LNCaP clone FGC (cell line): ENCODE data around the gene SLC9A3.

ENCODE experiments used
- DNase-seq: peaks from one replicate; pipeline ENCODE4 v3.0.0-alpha.2; 2011; ENCODE audit warnings: low read depth
- H3K4me3 ChIP-seq: 2 replicates; pipeline ENCODE4 v1.5.1; 2011; ENCODE audit warnings: mild to moderate bottlenecking, low read depth, low read length, control low read depth
- TF ChIP-seq, protein P1 (sequence below): IDR thresholded peaks from 2 replicates; pipeline ENCODE4 v1.5.1; 2012; ENCODE audit warnings: mild to moderate bottlenecking; ENCODE audit not compliant: control insufficient read depth, insufficient read depth; ENCODE audit errors: extremely low read depth

Gene SLC9A3

DNA sequence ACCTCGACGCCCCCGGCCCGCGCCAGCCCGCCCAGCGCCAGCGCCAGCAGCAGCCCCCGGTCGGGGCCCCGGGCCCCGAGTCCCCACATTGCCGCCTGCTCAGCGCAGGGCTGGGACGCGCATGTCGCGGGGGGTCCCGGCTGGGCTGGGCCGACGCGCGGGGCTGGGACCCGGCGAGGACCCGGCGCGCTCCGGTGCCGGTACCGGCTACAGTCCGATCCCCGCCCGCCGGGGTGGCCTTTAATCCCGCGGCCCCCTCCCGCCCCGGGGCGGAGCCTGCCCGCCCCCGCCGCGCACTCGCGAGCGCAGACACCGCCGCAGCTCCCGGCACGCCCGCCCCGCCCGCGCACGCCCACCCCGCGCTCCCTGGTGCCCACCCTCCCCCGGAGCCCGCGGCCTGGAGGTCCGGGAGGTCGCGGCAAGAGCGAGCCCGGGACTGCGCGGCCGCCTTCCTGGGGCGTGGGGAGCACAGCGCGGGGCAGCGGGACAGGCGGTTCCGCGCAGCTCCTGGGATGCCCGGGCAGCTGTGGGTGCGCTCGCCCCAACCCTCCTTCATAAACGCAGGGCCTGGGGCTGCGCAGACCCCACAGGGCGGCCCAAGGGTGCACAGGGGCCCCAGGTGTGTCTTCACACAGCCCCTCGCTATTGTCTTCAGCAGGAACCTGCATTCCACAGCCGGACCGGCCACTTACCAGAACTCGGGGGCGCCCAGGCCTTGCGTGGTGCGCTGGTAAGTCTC lies at the start of gene SLC9A3:
Gene SLC9A3 (minus strand): TSS at position 216 of the 739 bp plus-strand sequence.
- no peak for DNase-seq
- H3K4me3 ChIP-seq: no peak within 1 kb of the TSS
- TF ChIP-seq, protein P1, sequence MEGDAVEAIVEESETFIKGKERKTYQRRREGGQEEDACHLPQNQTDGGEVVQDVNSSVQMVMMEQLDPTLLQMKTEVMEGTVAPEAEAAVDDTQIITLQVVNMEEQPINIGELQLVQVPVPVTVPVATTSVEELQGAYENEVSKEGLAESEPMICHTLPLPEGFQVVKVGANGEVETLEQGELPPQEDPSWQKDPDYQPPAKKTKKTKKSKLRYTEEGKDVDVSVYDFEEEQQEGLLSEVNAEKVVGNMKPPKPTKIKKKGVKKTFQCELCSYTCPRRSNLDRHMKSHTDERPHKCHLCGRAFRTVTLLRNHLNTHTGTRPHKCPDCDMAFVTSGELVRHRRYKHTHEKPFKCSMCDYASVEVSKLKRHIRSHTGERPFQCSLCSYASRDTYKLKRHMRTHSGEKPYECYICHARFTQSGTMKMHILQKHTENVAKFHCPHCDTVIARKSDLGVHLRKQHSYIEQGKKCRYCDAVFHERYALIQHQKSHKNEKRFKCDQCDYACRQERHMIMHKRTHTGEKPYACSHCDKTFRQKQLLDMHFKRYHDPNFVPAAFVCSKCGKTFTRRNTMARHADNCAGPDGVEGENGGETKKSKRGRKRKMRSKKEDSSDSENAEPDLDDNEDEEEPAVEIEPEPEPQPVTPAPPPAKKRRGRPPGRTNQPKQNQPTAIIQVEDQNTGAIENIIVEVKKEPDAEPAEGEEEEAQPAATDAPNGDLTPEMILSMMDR: no peak

DNA sequence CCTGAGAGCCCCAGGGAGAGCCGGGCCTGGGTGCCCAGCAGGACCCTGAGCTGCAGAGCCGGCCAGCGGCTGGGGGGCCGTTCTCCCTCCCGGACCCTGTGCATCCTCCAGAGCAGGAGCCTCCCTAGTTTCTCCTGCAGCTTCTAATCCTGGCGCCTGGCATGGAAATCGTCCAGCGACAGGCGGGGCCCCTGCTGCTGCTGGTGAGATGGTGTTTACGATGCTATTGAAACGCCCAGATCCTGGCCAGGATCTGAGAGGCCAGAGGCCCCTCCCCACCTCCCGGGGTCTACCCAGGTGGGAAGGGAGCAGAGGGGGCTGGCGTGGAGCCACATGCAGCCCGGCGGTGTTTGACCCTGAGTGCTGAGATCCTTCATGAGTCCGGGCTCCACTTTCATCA lies 49.7 kb upstream of the SLC9A3 start:
- DNase-seq: no peak
- TF ChIP-seq, protein P1: no peak

DNA sequence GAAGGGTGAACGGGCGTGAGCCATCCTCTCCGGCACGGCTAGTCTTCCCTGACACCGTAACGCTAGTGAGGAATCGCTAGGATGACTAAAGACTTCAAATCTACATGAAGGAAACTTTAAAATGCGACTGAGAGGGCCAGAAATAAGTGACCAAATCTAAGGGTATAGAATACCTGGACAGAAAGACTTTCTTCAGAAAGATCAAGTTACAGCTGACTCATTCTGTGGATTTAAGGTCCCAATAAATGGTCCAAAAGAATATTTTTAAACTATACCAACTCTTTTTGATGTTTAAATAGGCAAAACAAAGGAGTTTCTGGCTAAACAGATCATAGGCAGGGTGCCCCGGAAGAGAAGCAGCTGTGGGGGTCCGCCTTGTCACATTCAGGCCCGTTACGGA lies 49.0 kb upstream of the SLC9A3 start:
- no peak overlapping the region for H3K4me3 ChIP-seq
- TF ChIP-seq, protein P1: no peak
- no peak for DNase-seq

More for the DNA sequence above, 49.7 kb upstream of the SLC9A3 start:
- H3K4me3 ChIP-seq: no peak overlapping the region

DNA sequence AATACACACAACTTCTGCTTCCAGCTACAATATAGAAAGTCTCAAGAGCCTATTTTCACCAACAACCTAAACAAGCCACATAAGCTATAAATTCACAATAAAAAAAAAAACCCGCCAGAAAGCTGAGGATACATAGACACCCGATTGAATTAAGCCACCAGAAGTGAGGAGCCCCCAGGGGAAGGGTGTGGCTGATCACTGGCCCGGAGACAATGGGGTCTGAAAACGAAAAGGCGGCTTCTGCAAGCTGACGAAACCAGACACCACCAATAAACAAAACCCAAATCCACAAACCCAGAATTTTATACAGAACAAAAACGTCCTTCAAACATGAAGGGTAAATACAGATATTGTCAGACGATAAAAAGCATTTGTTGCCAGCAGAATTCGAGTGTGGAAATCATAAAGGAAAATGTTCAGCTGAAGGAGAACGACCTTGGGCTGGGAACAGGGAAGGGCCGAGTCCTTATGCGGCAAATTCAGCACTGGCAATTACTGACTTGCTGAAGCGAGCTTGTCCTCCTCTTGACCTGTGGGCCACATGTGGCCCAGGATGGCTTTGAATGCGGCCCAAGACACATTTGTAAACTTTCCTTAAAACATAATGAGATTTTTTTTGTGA lies 48.3 kb upstream of the SLC9A3 start:
- TF ChIP-seq, protein P1: no peak
- H3K4me3 ChIP-seq: no peak overlapping the region
- no peak for DNase-seq

DNA sequence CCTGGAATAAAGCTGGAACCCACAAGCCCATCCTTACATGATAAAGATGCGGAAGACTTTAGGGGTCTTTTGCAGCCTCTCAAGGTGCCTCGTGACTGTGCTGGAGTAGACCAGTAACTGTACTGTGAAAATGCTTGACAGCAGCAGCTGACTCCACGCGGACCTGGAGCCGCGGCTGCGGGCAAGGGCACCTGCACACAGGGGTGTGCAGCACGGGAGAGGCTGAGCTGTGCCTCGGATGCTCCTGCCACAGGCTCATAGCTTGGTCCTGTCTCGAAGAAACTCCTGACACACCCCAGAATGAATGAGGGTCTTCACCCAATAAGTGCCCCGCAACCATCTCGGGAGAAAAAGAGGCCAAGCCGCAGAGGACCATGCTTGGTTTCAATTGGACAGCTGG lies 47.5 kb upstream of the SLC9A3 start:
- H3K4me3 ChIP-seq: no peak overlapping the region
- TF ChIP-seq, protein P1: no peak
- DNase-seq: no peak

DNA sequence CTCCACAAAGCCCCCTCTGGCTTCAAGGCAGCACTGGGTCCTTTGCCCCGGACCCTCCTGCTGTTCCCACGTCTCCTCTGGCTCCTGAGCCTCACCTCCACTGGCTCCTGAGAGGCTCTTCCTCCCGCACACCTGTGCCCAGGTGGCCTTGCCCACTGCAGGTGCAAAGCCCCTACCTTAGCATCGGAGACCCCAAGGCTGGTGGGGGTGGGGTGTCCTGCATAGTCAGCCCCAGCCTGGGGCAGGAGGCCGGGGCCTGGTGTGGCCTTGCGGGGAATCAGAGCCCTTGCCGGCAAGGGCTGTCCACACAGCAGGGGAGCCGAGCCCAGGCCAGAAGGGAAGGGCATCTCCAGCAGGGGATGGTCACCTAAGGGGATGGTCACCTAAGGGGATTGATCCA lies 46.6 kb upstream of the SLC9A3 start:
- H3K4me3 ChIP-seq: no peak overlapping the region
- no peak for DNase-seq
- TF ChIP-seq, protein P1: no peak

DNA sequence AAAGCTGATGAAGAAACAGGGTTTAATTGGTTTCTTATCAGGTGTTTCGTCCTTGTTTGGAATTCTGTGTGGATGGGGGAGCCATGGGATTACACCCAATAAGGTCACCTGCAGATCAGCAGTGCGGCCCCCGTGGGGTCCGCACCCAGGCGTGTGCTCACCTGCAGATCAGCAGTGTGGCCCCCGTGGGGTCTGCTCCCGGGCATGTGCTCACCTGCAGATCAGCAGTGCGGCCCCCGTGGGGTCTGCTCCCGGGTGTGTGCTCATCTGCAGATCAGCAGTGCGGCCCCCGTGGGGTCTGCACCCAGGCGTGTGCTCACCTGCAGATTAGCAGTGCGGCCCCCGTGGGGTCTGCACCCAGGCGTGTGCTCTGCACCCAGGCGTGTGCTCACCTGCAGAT lies 46.2 kb upstream of the SLC9A3 start:
- TF ChIP-seq, protein P1: no peak
- H3K4me3 ChIP-seq: no peak overlapping the region
- no peak for DNase-seq
